GM19397 (cell line): ENCODE measurements around the gene SPSB4.

Experiments used
- ATAC-seq: cut with Tn5 transposase; IDR thresholded peaks from one replicate; pipeline ENCODE4 v1.9.1; 2021; ENCODE audit warnings: mild to moderate bottlenecking, moderate library complexity; ENCODE audit not compliant: unreplicated experiment

Gene SPSB4

GRCh38 chr3:141150081-141150830 is 99.1 kb downstream of the SPSB4 start:
- ATAC-seq = no peak

GRCh38 chr3:141150931-141151330 is 99.8 kb downstream of the SPSB4 start:
- ATAC-seq = no peak

- ATAC-seq = no peak
These were observed 100.3 kb downstream of the SPSB4 start for GRCh38 chr3:141151439-141151838.

GRCh38 chr3:141152130-141152529 is 101.0 kb downstream of the SPSB4 start:
- no peak for ATAC-seq

- no peak for ATAC-seq
These were observed 101.9 kb downstream of the SPSB4 start for GRCh38 chr3:141152801-141153678.

GRCh38 chr3:141153679-141153966 is 102.5 kb downstream of the SPSB4 start:
- ATAC-seq = no peak

- no peak for ATAC-seq
These were observed 113.7 kb downstream of the SPSB4 start for GRCh38 chr3:141164852-141165251.

- no peak for ATAC-seq
These were observed 116.5 kb downstream of the SPSB4 start for GRCh38 chr3:141167681-141168080.

GRCh38 chr3:141170678-141171295 is 119.6 kb downstream of the SPSB4 start:
- ATAC-seq = no peak

- ATAC-seq = no peak
These were observed 123.5 kb downstream of the SPSB4 start for GRCh38 chr3:141174674-141175073.

- ATAC-seq = no peak
These were observed 125.6 kb downstream of the SPSB4 start for GRCh38 chr3:141176775-141177174.

- ATAC-seq = no peak
These were observed 126.9 kb downstream of the SPSB4 start for GRCh38 chr3:141178026-141178425.

GRCh38 chr3:141178551-141178950 is 127.4 kb downstream of the SPSB4 start:
- no peak for ATAC-seq

GRCh38 chr3:141179983-141180382 is 128.8 kb downstream of the SPSB4 start:
- ATAC-seq = no peak

- no peak for ATAC-seq
These were observed 130.0 kb downstream of the SPSB4 start for GRCh38 chr3:141181196-141181595.

GRCh38 chr3:141181819-141182218 is 130.7 kb downstream of the SPSB4 start:
- ATAC-seq = no peak

- no peak for ATAC-seq
These were observed 132.5 kb downstream of the SPSB4 start for GRCh38 chr3:141183606-141184005.

- no peak for ATAC-seq
These were observed 133.3 kb downstream of the SPSB4 start for GRCh38 chr3:141184430-141184829.

GRCh38 chr3:141191097-141191749 is 140.1 kb downstream of the SPSB4 start:
- ATAC-seq = no peak

GRCh38 chr3:141192345-141192744 is 141.2 kb downstream of the SPSB4 start:
- ATAC-seq = peak; percentile 100

GRCh38 chr3:141193066-141193830 is 142.1 kb downstream of the SPSB4 start:
- no peak for ATAC-seq
